Prostate gland (tissue), 2 donors: Measurements from ENCODE around the gene LRRC2. TPM values are rescaled to one million over a fixed set of nuclear protein-coding genes. Genes with fewer than 3 reads are reported as not detected.

Experiments used
- DNase-seq: peaks from one replicate; pipeline ENCODE4 v3.0.0-alpha.2; 2019; ENCODE audit warnings: low spot score
- H3K27ac ChIP-seq, 2 donors: fragments of 200-600 bp; sonication (generic); 2 replicates each; pipeline ENCODE4 v1.5.1; 2017 to 2019
- H3K27me3 ChIP-seq: fragments of 200-600 bp; sonication (generic); replicated peaks from 2 replicates; pipeline ENCODE4 v1.5.1; 2019; ENCODE audit not compliant: insufficient read depth
- H3K36me3 ChIP-seq, 2 donors: fragments of 200-600 bp; sonication (generic); 1 replicate in 1 of 2; 2 replicates in 1 of 2; pipeline versions ENCODE4 v1.5.1 to v1.8.1; 2017 to 2019
- H3K4me1 ChIP-seq: fragments of 200-600 bp; sonication (generic); replicated peaks from 2 replicates; pipeline ENCODE4 v1.5.1; 2019
- H3K4me3 ChIP-seq, 2 donors: fragments of 200-600 bp; sonication (generic); 2 replicates each; pipeline ENCODE4 v1.5.1; 2017 to 2019
- H3K9me3 ChIP-seq: fragments of 200-600 bp; sonication (generic); 2 replicates; pipeline ENCODE4 v1.5.1; 2017
- CTCF ChIP-seq, 4 experiments: fragments of 200-600 bp in 2 of 4; fragments of 450-650 bp in 2 of 4; sonication (generic) in 2 of 4; IDR thresholded peaks; 1 replicate in 3 of 4; 2 replicates in 1 of 4; pipeline ENCODE4 v1.5.1; 2016 to 2019; ENCODE audit warnings: antibody characterized with exemption in 4 of 4, mild to moderate bottlenecking in 2 of 4, moderate library complexity in 2 of 4
- POLR2A ChIP-seq: fragments of 450-650 bp; IDR thresholded peaks from one replicate; pipeline ENCODE4 v1.6.1; 2016; ENCODE audit warnings: antibody characterized with exemption, mild to moderate bottlenecking
- POLR2AphosphoS5 ChIP-seq: sonication (generic); formaldehyde crosslinking; IDR thresholded peaks from one replicate; pipeline ENCODE4 v1.6.1; 2017; ENCODE audit warnings: antibody characterized with exemption
- whole genome bisulfite sequencing: methylation state at CpG from one replicate; pipeline ENCODE4 v1.1.5; 2018; 5-methylcytosine and 5-hydroxymethylcytosine counted together
- intact Hi-C: fragments of 100-400 bp; cut with DNase I; formaldehyde crosslinking; loops from one replicate; pipeline ENCODE4 v1.14.2; 2022
- total RNA-seq, 2 donors: library from RNA; depleted of rRNA; stranded (reverse); fragments of >200 nt; gene quantifications; one replicate each; pipeline ENCODE4 v1.1.0, GENCODE V29; 2016

Gene LRRC2
- total RNA-seq, 2 donors from 2014 or later = 0.45 to 1.6 TPM

GRCh38 chr3:46576386-46576785 lies 10.3 kb upstream of the LRRC2 start:
- no peaks in the 10 kb centered on the region for H3K36me3 ChIP-seq
- no peaks in the 10 kb centered on the region for H3K4me1 ChIP-seq
- H3K9me3 ChIP-seq = no peaks in the 10 kb centered on the region
- no peaks in the 10 kb centered on the region for H3K27me3 ChIP-seq
- WGBS = 86% methylated on average over 10 of the region's 10 CpGs
- DNase-seq = no peak
- TF ChIP-seq POLR2AphosphoS5 = no peak
- TF ChIP-seq CTCF (IDR thresholded peaks at IDR 0.05) = no peak
- intact Hi-C loops = no loop called here
- H3K27ac ChIP-seq = no peak overlapping the region
- no peak overlapping the region for H3K4me3 ChIP-seq

GRCh38 chr3:46575577-46576222 lies 9.6 kb upstream of the LRRC2 start:
- no peaks in the 10 kb centered on the region for H3K36me3 ChIP-seq
- intact Hi-C loops = no loop called here
- no peak for TF ChIP-seq POLR2A
- no peak for TF ChIP-seq POLR2AphosphoS5
- no peak for TF ChIP-seq CTCF (IDR thresholded peaks at IDR 0.05)
- H3K27ac ChIP-seq = no peak overlapping the region
- H3K4me3 ChIP-seq = no peak overlapping the region
- H3K27me3 ChIP-seq = no peaks in the 10 kb centered on the region
- no peaks in the 10 kb centered on the region for H3K9me3 ChIP-seq
- no peak for DNase-seq
- no peaks in the 10 kb centered on the region for H3K4me1 ChIP-seq
- WGBS = 96% methylated on average over 11 of the region's 11 CpGs

- Histone ChIP-seq H3K27ac (no peak overlapping the region), H3K4me1 (no peaks in the 10 kb centered on the region), H3K4me3 (no peak overlapping the region), H3K9me3 (no peaks in the 10 kb centered on the region), H3K36me3 (no peaks in the 10 kb centered on the region), H3K27me3 (no peaks in the 10 kb centered on the region)
- TF ChIP-seq POLR2A (no peak), CTCF (IDR thresholded peaks at IDR 0.05) (no peak), POLR2AphosphoS5 (no peak)
- DNase-seq = no peak
- WGBS = 75% methylated on average over 5 of the region's 5 CpGs
- intact Hi-C loops = no loop called here
Observed at GRCh38 chr3:46574881-46575576, 8.9 kb upstream of the LRRC2 start.

- intact Hi-C loops = no loop called here
- no peaks in the 10 kb centered on the region for H3K27me3 ChIP-seq
- 52% methylated on average over 2 of the region's 2 CpGs for WGBS
Observed at GRCh38 chr3:46574243-46574646, 8.1 kb upstream of the LRRC2 start.

More at GRCh38 chr3:46574243-46574646, 8.1 kb upstream of the LRRC2 start:
- no peak for TF ChIP-seq CTCF (IDR thresholded peaks at IDR 0.05)
- no peak for TF ChIP-seq POLR2AphosphoS5
- TF ChIP-seq POLR2A = no peak
- no peaks in the 10 kb centered on the region for H3K4me1 ChIP-seq
- H3K9me3 ChIP-seq = no peaks in the 10 kb centered on the region
- H3K36me3 ChIP-seq = no peaks in the 10 kb centered on the region
- no peak for DNase-seq
- no peak overlapping the region for H3K27ac ChIP-seq
- no peak overlapping the region for H3K4me3 ChIP-seq
